Measurements from ENCODE around the gene RPGRIP1L.

The RPGRIP1L gene

DNA sequence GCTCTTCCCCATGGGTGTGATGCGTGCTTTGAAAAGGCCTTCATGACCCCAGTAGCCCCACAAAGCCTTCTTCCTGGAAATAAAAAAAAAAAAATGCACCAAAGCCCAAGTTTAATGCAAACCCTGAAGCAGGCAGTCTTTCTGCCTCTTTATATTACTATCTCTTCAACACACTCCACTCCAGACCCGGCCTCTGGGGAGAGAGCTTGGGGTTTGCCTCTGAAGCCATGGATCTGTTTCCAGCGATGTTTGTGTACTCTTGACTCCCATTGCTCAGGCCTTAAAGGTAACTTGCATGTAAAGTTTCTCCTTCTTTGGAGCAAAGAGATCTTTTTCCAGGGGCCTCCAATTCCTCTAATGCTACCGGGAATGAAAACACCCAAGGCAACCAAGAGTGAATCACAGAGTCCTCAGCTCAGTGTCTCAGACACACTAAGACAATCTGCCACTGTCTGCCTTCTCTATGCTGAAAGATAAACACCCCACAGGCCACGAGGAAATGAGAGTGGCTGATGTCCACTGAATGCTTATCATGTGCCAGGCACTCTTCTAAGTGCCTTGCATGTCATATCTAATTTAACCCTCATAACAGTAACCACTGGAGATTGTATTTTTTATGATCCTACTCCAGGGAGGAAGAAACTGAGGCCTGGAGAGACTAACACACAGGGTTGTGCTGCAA lies 144.2 kb downstream of the RPGRIP1L start:
- H3K36me3 ChIP-seq = no peaks in the 10 kb centered on the region
- DNase-seq = no peak
- no peaks in the 10 kb centered on the region for H3K4me1 ChIP-seq
- TF ChIP-seq, protein P1, sequence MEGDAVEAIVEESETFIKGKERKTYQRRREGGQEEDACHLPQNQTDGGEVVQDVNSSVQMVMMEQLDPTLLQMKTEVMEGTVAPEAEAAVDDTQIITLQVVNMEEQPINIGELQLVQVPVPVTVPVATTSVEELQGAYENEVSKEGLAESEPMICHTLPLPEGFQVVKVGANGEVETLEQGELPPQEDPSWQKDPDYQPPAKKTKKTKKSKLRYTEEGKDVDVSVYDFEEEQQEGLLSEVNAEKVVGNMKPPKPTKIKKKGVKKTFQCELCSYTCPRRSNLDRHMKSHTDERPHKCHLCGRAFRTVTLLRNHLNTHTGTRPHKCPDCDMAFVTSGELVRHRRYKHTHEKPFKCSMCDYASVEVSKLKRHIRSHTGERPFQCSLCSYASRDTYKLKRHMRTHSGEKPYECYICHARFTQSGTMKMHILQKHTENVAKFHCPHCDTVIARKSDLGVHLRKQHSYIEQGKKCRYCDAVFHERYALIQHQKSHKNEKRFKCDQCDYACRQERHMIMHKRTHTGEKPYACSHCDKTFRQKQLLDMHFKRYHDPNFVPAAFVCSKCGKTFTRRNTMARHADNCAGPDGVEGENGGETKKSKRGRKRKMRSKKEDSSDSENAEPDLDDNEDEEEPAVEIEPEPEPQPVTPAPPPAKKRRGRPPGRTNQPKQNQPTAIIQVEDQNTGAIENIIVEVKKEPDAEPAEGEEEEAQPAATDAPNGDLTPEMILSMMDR (IDR thresholded peaks at IDR 0.05; ENCODE audit: low read depth, low read length) = no peak
- no peaks in the 10 kb centered on the region for H3K27me3 ChIP-seq
- no peak overlapping the region for H3K4me3 ChIP-seq (ENCODE audit: low read depth, low read length)
- no peaks in the 10 kb centered on the region for H3K9me3 ChIP-seq

- no peak for DNase-seq
- Histone ChIP-seq H3K36me3 (no peaks in the 10 kb centered on the region), H3K27me3 (no peaks in the 10 kb centered on the region), H3K4me3 (ENCODE audit: low read depth, low read length) (no peak overlapping the region), H3K4me1 (no peaks in the 10 kb centered on the region), H3K9me3 (no peaks in the 10 kb centered on the region)
- TF ChIP-seq, protein P1 (IDR thresholded peaks at IDR 0.05; ENCODE audit: low read depth, low read length) = no peak
These were observed 144.9 kb downstream of the RPGRIP1L start for GRCh38 chr16:53558710-53559109.

DNA sequence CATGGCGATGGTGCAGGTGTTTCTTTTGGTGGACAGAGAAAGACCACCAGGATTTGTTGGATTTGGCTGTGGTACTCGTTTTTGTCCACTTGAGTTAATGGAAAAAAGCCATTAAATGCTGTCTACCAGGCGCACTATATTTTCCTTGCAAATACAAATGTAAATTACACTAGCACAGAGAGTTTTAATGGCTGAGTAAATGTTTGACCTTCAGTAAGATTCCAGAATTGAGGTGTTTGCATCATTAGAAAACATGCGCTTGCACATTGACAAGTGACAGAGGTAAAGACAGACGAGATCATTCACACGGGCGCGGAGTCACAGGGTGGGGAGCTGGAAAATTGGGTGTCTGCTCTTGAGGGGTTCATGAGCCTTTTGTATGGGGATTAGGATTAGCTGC lies 147.1 kb downstream of the RPGRIP1L start:
- Histone ChIP-seq H3K4me1 (no peaks in the 10 kb centered on the region), H3K9me3 (no peaks in the 10 kb centered on the region), H3K27me3 (no peaks in the 10 kb centered on the region), H3K36me3 (no peaks in the 10 kb centered on the region), H3K4me3 (ENCODE audit: low read depth, low read length) (no peak overlapping the region)
- TF ChIP-seq, protein P1 (IDR thresholded peaks at IDR 0.05; ENCODE audit: low read depth, low read length) = no peak
- DNase-seq = no peak

DNA sequence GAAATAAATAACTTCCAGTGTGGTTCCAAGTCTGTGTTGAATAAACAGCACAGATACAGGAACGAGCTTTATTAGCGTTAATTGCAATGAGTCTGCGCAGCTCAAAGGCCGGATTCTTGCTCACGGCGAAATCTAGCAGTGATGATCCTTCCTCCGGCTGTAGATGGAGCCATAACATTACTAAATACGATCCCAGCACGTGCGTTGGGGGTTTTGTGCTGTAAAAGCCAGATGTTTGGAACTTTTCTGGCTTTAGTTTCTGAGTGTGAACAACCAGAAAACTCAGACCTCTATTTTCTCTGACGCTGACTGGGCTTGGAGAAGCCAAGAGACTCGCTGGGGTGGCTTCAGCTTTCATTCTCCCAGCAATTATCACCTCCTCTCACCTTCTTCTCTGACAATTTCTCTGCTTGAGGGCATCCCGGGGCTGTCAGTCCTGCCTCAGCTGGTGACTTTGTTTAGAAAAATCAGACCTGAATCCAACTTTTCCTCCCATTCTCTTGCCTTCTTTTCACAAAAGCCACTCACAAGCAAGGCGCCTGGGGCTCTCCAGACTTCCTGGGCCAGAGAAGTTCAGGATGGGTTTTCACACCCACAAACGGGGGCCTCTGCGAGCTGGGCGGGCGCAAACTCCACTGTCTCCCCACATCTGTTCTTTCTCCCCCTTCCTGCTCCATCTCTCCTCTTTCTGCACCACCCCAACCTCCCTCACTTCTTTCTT lies 153.5 kb downstream of the RPGRIP1L start:
- peaks cover 5% of the 10 kb centered on the region for H3K27me3 ChIP-seq
- no peaks in the 10 kb centered on the region for H3K9me3 ChIP-seq
- TF ChIP-seq, protein P1 (IDR thresholded peaks at IDR 0.05; ENCODE audit: low read depth, low read length) = peak; percentile 87
- H3K36me3 ChIP-seq = no peaks in the 10 kb centered on the region
- H3K4me3 ChIP-seq (ENCODE audit: low read depth, low read length) = no peak overlapping the region
- no peaks in the 10 kb centered on the region; the same call in 1 of the 2 replicates for H3K4me1 ChIP-seq
- DNase-seq = peak; percentile 70
